ENCODE data around the gene CADPS2.

DNA sequence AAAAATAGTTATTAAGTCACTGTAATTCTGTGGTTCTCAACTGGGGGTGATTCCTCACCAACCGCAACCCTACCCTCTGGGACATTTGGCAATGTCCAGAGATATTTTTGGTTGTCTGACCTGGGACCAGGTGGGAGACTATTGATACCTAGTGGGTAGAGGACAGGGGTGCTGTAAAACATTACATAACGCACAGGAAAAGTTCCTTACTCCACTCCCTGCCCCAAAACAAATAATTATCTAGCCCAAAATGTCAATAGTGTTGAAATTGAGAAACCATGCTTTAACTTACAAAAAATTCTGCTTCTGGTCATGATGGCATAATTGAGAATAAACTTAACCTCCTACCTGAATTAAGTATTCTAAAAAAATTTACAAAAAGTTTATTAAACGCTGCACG, 404.0 kb downstream of the CADPS2 start:
- TF ChIP-seq ZFP3 (CRISPR knock-in tag; IDR thresholded peaks at IDR 0.05) (no peak), BACH2 (CRISPR knock-in tag; IDR thresholded peaks at IDR 0.05; ENCODE audit: borderline replicate concordance) (no peak), GLIS3 (CRISPR knock-in tag; IDR thresholded peaks at IDR 0.05) (no peak), TOX (CRISPR knock-in tag; IDR thresholded peaks at IDR 0.05; ENCODE audit: borderline replicate concordance) (no peak), ARNTL (CRISPR knock-in tag; IDR thresholded peaks at IDR 0.05; ENCODE audit: borderline replicate concordance, low read depth) (no peak), CSRNP3 (CRISPR knock-in tag; IDR thresholded peaks at IDR 0.05) (no peak), ZNF8 (CRISPR knock-in tag; IDR thresholded peaks at IDR 0.05) (no peak), PPARA (CRISPR knock-in tag; IDR thresholded peaks at IDR 0.05; ENCODE audit: borderline replicate concordance) (no peak)

Measured in SK-N-SH treated with all-trans-retinoic acid at 6 μM for 48 hours (cell line).